GM23338 (cell line): Measurements from ENCODE around the gene MAMSTR.

Source experiments
- EZH2 ChIP-seq: fragments of 200-600 bp; sonication (generic); IDR thresholded peaks from one replicate; pipeline ENCODE4 v1.8.0; 2017; ENCODE audit warnings: antibody characterized with exemption, mild to moderate bottlenecking, low read depth; ENCODE audit not compliant: unreplicated experiment
- JUNB ChIP-seq: IDR thresholded peaks from one replicate; pipeline ENCODE4 v1.6.1; 2016; ENCODE audit warnings: antibody characterized with exemption; ENCODE audit not compliant: unreplicated experiment
- NANOG ChIP-seq: IDR thresholded peaks from 2 replicates; pipeline ENCODE4 v1.6.1; 2016; ENCODE audit warnings: antibody characterized with exemption, borderline replicate concordance
- POLR2AphosphoS5 ChIP-seq: IDR thresholded peaks from 2 replicates; pipeline ENCODE4 v1.6.1; 2016; ENCODE audit warnings: antibody characterized with exemption, low read depth
- STAT1 ChIP-seq: IDR thresholded peaks from one replicate; pipeline ENCODE4 v1.6.1; 2016; ENCODE audit warnings: antibody characterized with exemption; ENCODE audit not compliant: unreplicated experiment
- TF ChIP-seq, protein P1 (sequence below), 2 experiments: fragments of 200-600 bp in 1 of 2; sonication (generic) in 1 of 2; conservative IDR thresholded peaks; 2 replicates each; pipeline versions ENCODE4 v1.5.1 to v1.6.1; 2016 to 2017; ENCODE audit warnings: antibody characterized with exemption in 2 of 2, low read depth in 2 of 2, mild to moderate bottlenecking in 2 of 2, moderate library complexity in 1 of 2
- TF ChIP-seq, protein P2 (sequence below): IDR thresholded peaks from 2 replicates; pipeline ENCODE4 v1.6.1; 2016; ENCODE audit warnings: antibody characterized with exemption
- TF ChIP-seq, protein P3 (sequence below): IDR thresholded peaks from one replicate; pipeline ENCODE4 v1.6.1; 2018; ENCODE audit warnings: antibody characterized with exemption; ENCODE audit not compliant: unreplicated experiment

DNA sequence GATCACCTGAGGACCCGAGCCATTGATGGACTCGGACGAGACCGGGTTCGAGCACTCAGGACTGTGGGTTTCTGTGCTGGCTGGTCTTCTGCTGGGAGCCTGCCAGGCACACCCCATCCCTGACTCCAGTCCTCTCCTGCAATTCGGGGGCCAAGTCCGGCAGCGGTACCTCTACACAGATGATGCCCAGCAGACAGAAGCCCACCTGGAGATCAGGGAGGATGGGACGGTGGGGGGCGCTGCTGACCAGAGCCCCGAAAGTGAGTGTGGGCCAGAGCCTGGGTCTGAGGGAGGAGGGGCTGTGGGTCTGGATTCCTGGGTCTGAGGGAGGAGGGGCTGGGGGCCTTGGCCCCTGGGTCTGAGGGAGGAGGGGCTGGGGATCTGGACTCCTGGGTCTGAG lies 36.7 kb upstream of the MAMSTR start:
- TF ChIP-seq STAT1 = no peak
- TF ChIP-seq, protein P1, sequence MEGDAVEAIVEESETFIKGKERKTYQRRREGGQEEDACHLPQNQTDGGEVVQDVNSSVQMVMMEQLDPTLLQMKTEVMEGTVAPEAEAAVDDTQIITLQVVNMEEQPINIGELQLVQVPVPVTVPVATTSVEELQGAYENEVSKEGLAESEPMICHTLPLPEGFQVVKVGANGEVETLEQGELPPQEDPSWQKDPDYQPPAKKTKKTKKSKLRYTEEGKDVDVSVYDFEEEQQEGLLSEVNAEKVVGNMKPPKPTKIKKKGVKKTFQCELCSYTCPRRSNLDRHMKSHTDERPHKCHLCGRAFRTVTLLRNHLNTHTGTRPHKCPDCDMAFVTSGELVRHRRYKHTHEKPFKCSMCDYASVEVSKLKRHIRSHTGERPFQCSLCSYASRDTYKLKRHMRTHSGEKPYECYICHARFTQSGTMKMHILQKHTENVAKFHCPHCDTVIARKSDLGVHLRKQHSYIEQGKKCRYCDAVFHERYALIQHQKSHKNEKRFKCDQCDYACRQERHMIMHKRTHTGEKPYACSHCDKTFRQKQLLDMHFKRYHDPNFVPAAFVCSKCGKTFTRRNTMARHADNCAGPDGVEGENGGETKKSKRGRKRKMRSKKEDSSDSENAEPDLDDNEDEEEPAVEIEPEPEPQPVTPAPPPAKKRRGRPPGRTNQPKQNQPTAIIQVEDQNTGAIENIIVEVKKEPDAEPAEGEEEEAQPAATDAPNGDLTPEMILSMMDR (conservative IDR thresholded peaks at IDR 0.05; ENCODE audit: low read depth in 2 of 2) = peak in 1 of 2 experiments; percentile 51; a peak in 2 of 4 replicates
- TF ChIP-seq POLR2AphosphoS5 = no peak
- TF ChIP-seq, protein P2, sequence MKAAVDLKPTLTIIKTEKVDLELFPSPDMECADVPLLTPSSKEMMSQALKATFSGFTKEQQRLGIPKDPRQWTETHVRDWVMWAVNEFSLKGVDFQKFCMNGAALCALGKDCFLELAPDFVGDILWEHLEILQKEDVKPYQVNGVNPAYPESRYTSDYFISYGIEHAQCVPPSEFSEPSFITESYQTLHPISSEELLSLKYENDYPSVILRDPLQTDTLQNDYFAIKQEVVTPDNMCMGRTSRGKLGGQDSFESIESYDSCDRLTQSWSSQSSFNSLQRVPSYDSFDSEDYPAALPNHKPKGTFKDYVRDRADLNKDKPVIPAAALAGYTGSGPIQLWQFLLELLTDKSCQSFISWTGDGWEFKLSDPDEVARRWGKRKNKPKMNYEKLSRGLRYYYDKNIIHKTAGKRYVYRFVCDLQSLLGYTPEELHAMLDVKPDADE = no peak
- no peak for TF ChIP-seq EZH2
- TF ChIP-seq NANOG = no peak
- TF ChIP-seq JUNB = no peak
- TF ChIP-seq, protein P3, sequence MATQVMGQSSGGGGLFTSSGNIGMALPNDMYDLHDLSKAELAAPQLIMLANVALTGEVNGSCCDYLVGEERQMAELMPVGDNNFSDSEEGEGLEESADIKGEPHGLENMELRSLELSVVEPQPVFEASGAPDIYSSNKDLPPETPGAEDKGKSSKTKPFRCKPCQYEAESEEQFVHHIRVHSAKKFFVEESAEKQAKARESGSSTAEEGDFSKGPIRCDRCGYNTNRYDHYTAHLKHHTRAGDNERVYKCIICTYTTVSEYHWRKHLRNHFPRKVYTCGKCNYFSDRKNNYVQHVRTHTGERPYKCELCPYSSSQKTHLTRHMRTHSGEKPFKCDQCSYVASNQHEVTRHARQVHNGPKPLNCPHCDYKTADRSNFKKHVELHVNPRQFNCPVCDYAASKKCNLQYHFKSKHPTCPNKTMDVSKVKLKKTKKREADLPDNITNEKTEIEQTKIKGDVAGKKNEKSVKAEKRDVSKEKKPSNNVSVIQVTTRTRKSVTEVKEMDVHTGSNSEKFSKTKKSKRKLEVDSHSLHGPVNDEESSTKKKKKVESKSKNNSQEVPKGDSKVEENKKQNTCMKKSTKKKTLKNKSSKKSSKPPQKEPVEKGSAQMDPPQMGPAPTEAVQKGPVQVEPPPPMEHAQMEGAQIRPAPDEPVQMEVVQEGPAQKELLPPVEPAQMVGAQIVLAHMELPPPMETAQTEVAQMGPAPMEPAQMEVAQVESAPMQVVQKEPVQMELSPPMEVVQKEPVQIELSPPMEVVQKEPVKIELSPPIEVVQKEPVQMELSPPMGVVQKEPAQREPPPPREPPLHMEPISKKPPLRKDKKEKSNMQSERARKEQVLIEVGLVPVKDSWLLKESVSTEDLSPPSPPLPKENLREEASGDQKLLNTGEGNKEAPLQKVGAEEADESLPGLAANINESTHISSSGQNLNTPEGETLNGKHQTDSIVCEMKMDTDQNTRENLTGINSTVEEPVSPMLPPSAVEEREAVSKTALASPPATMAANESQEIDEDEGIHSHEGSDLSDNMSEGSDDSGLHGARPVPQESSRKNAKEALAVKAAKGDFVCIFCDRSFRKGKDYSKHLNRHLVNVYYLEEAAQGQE = no peak
